ENCODE data around the gene ANKRD50.

The ANKRD50 gene

DNA sequence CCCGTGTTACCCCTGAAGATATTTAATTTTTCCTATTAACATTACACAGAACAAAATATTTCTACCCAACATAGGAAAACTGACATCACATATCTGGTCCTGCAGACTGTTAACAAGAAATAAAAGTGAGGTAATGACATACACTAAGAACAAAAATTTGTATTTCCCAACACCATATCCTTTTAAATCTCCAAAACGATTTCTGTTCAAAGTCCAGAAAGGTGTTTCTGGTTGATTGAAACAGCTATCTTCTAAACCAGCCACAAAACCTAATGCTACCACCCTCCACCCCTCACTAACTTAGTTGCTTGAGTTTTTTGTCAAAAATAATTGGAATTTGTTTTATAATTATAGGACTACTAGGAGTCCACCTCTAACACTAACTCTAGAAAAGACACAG is 7.1 kb downstream of the ANKRD50 start:
- DNase-seq: no peak

DNA sequence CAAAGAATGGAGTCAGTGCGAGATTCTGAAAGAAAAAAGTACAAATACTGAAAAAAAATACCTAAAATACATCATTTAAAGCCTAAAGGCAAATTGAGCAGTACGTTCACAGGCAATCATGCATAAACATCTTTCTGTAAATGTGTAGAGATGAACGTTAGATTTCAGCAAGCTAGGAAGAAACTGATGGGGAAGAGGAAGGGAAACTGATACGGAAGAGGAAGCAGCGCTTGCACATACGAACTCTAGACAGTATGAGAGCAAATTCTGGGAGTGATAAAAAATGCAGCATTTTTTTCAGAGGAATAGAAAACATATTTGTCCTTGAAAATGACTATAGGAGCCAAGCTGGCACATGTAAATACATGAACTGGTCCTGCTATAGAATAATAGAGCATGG is 9.4 kb downstream of the ANKRD50 start:
- DNase-seq: peak; percentile 61

DNA sequence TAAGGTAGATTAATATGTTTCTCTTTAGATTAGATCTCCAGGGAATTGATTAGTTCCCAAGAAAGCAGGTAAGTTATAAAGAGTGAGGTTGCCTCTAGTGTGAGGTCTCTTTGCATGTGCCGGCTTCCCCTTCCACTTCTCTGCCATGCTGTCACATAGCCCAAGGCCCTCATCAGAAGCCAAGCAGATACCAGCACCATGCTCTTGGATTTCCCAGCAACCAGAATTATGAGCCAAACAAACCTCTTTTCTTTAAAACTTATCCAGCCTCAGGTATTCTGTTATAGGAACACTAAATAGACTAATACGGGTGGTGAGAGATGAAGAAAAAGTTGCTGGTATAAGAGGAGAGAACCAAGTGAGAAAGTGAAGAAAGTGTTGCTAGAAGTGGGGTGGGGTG is 15.1 kb downstream of the ANKRD50 start:
- no peak for DNase-seq

DNA sequence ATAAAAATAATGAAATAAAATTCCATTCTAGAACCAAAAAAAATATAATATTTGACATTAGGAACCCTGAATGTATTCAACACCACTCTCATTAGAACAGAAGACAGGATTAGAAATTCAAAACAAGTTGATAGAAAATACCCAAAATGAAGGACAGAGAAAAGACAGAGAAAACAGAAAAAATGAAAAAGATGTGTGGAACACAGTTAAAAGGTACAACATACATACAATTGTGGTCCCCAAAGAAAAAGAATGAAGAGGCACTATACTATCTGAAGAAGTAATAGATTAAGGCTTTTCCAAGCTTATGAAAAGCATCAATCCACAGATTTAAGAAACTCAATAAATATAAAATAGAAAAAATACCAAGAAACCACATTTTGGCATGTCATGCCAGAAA is 16.4 kb downstream of the ANKRD50 start:
- DNase-seq: no peak

DNA sequence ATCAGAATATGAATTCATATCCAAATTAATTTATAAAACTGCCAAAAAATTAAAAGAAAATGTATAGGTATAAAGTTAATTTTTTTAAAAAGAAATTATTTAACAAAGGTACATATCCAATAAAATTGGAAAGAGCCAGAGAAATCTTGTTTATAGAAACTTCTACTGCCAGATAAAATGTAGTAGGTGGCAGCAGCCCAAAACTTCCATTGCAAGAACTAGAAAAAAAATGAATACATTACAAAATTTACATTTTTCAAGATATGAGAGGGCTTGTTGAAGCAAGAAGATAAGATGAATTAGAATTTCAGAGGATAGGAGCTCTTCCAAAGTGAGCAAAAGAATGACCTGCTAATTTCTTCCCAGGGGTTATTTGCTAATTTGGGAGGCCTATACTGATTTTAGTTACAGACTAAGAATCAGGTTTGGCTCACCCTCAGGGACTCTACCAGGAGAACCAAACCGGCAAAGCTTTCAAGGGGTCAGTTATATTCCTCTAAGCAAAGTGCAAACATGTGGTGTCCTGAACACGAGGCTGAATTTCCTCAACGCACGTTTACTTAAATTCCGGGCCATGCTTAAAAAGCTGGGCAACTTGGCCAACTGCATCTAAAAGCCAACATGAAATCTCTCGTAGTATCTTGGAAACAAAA is 17.5 kb downstream of the ANKRD50 start:
- no peak for DNase-seq

DNA sequence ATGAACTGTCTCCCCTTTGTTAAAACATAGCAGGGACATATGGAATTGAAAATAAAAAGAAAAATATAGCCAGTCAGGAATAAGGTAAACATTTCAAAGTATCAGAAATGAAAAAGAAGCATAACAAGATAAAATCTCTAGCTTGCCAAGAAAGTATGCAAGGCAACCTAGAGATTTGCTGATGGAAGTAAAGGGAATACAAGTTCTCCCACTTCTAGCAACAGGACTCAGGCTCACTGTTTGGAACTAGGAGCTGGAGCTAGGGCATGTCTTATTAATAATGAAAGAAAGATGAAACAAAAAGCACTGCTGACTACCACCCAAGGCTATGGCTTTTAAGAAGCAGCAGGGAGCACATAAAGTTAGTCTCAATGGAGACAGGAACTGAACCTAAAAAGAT is 18.2 kb downstream of the ANKRD50 start:
- no peak for DNase-seq

DNA sequence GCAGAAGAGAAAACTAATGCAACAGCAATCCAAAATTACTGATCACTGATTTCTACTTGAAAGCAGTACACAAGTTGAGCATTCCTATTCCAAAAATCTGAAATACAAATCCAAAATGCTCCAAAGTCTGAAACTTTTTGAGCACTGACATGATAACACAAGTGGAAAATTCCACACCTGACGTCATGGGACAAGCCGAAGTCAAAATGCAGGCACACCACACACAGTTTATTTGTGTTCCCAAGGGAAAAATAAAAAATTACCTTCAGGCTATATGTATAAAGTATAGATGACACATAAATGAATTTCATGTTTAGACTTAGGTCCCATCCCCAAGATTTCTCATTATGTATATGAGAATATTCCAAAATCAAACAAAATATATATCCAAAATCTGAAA is 20.7 kb downstream of the ANKRD50 start:
- DNase-seq: no peak

DNA sequence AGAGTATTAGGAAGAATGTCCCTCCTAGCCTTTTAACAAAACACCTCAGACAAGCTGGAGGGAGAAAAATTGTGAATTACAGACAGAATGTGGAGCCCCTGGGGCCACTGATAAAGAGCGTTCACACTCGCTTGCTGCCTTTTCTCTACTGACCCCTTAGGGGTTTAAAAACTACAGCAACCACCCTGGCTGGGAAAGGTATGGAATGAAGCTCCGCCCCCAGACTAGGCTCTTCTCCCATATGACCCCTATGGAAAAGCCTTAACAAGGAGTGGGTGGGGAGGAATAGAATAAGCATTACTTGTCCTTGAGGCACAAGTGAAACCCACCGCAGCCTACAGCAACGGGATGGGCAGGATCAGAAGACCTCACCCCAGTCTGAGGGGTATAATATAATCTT is 26.3 kb downstream of the ANKRD50 start:
- no peak for DNase-seq

DNA sequence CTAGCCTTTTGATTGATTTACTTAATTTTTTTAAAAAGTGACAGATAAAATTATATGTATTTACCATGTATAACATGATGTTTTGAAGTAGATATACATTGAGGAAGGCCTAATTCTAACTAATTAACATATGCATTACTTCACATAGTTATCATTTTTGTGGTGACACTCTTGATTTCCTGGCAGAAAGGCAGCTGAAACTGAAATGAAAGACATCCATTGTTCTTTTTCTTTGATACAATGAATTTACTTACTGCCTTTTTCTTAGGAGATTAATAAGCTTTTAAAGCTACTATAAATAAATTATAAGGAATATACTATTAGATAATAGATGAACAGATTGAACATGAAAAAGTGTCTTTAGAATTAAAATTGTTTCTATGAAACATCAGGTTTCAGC is 26.7 kb downstream of the ANKRD50 start:
- DNase-seq: no peak

DNA sequence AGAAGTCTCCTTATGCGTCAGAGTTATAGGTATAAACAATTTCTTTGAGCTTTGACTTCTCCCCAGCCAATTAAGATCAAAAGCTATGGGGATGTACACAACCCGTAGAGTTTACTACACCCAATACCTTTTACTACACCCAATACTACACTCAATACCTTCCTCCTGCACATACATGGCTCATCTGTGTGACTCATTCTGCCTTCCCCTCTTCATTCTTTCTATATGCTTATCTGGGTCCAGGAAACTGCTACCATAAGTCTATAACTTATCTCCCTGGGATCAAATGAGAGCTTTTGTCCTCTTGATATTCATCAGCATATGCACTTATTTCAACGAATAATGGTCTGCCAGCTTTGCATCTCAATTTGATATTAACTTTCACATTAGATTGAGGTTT is 28.2 kb downstream of the ANKRD50 start:
- no peak for DNase-seq

DNA sequence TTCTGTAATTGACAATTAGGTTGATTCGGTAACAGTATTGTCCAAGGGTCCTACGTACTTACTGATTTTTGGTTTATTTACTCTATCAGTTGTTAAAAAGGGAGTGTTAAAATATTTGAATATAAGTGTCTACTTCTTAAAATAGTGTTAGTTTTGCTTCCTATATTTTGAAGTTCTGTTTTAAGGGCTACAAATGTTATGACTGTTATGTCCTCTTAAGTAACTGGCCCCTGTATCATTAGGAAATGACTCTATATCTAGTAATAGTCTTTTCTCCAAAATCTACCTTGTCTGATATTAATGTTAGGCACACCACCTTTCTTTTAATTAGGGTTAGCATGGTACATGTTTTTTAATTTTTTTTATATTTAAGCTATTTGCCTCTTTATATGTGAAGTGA is 30.1 kb downstream of the ANKRD50 start:
- peak; percentile 20 for DNase-seq

DNA sequence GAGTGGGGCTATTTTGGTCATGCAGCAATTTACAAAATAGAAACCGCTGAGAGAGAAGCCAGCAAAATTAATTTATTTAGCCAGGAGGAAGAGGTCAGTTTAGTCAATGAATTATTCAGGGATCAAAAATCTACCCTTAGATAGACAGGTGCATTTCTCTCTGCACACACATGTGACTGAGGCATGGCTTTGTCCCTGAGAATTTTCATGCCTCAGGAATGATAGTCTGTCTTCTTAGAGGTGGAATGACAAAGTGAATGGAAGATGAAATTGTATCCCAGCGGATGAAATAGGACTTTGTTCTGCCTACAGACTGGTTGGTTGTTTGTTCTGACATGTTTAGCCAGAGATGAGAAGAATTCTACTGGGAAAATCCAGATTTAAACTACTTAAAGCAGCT is 46.0 kb downstream of the ANKRD50 start:
- DNase-seq: no peak

DNA sequence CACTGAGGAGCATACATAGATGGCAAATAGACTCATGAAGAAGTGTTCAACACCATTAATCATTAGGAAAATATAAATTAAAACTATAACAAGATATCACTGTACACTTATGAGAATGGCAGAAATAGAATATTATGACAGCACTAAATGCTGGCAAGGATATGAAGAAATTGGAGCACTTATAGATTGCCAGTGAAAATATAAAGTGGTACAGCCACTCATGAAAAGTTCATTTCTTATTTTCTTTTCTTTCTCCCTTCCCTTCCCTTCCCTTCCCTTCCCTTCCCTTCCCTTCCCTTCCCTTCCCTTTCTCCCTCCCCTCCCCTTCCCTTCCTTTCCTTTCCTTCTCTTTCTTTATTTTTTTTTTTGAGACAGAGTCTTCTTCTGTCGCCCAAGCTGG is 53.7 kb downstream of the ANKRD50 start:
- DNase-seq: no peak

DNA sequence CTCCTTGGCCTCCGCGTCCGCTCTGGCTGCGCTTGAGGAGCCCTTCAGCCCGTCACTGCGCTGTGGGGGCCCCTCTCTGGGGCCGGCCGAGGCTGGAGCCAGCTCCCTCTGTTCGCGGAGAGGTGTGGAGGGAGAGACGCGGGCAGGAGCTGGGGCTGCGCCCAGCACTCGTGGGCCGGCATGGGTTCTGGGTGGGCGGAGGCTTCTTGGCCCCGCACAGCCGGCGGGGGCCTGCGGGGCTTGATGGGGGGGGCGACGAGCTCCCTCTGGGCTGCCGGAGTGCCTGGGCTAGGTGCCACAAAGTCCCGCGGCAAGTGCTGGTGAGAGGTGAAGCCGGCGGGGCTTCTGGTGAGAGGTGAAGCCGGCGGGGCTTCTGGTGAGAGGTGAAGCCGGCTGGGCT is 61.9 kb downstream of the ANKRD50 start:
- no peak for DNase-seq

DNA sequence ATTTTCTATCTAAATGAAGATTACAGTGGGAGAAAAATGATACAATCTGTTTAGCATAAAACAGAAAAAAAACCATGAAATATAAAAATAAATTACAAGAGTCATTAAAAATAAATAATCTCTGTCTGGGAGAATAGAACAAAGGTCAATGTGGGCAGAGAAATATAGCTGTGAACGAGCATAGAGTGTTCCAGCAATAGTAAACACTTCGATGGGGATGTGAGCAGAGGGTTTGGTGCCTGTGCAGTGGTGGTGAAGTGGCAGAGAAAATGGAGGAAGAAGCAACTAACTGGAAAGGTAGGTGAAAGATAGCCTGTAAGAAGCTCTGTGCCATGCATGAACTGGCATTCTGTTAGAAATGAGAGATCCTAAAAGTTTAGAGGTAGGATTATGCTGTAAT is 64.9 kb downstream of the ANKRD50 start:
- DNase-seq: no peak

DNA sequence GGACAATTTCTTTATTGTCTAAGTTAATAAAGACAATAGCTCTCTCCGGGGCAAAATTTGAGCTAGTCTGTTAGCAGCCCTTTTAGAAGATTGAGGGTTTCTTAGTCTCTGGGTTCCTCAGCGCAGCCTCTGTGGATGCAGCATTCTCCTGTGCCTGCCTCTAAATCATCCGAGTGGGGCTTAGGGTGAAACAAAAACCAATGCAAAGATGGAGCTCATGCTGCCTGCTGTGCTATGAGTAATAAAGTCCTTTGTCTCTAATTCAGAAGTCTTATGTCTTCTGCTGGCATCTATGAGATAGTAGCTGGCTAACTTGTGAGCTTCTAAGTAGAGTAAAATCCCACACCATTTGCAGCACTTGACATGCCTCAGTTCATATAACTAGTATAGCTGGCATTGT is 67.9 kb downstream of the ANKRD50 start:
- DNase-seq: no peak

DNA sequence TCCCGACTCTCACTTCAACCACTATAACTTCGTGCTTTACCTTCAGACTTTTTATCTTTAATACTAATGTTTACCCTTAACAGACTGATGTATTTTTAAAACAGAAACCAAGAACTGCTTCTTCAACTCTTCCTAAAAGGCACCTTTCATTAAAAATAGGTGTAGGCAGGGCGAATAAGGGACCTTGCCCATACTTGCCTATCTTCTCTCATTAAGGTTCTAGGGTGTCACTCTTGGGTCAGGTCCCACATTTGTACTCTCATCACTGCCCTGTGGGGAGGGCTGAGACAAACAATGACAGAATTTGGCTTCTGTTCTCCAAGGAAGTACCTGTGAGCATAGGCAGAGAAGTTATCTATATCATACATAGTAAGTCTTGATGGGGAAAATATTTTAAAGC is 69.7 kb downstream of the ANKRD50 start:
- DNase-seq: no peak

DNA sequence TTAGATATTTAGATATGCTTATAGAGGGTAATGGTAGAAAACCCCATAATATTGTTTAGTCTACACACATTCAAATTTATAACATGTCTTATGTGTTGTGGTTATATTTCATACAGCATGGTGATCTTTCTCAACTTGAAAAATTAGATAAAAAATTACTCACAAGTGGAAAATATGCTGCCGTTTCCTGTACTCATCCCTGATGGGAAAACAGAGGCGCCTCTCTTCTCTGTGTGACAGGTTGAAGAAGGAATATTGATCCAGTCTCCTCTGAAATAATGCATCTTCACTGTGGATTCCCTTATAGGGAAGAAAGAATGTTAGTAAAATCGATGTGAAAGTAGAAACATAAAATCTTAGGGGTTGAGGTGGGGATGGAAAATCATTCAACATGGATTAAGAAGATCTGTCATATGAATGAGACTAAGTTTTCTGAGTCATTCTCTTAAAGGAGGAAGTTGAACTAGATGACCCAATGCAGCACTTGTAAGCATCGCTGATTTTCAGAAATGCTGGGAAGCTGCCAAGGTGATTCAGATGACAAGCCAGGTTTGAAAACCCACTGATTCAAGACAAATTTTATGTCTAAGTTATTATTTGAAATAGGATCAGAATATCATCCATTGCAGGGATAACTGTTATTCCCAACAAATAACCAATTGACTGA is 70.7 kb downstream of the ANKRD50 start:
- DNase-seq: peak; percentile 86

DNA sequence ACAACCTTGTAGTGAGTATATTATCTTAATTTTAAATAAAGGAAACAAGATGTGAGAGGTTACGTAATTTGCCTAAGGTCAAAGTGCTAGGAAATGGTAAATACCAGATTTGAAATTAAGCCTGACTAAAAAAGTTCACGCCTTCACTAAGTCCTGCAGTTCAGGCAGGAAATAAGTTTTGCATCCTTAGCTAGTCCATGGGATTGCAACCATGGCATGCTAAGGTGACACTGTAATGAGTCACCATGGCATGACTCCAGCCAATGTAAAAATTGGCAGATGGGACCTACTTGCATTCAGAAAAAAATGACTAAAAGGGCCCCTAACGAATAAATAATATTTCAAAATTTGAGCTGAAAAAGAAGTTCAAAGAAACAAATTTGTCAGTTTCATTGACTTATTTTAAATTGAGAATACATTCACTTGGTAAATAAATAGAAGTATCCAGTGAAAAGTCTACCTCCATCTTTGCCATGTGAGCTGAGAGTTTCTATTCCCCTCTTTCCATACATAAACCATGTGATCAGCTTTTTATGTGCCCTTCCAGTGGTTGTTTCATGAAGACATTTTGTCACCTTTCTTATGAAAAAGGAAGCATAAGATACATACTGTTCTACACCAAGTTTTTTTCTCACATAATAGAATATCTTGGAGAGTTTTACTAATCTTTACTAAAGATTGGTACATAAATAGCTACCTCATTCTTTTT is 72.4 kb downstream of the ANKRD50 start:
- DNase-seq: peak; percentile 22

DNA sequence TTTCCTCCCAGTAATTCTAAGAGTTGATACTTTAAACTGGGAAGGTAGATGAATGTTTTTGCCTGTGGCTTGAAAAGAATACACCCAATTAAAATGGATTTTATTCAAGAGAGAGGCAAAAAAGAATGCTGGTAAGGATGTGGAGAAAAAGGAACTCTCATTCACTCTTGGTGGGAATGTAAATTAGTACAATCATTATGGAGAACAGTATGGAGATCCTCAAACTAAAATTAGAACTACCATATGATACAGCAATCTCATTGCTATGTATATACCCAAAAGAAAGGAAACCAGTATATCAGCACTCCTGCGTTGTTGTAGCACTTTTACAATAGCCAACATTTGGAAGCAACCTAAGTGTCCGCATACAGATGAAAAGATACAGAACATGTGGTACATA is 75.2 kb downstream of the ANKRD50 start:
- no peak for DNase-seq

DNA sequence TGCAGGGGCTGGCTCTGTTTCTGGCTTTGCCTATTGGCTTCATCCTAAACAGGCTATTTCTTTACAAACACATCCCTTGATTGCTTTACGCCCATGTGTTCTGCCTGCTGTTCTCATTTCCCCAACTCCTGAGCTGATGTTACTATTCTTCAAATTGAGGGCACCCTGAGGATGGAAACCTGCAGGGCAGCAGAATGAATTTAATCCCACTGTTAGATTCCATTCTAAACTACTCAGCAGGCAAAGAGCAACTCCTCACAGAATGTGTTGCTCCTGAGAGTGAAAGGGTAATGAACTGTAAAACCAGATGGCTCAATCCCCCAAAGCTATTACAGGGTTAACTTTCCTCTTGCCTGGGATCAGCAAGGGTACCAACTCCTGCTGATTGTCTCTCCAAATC is 75.7 kb downstream of the ANKRD50 start:
- no peak for DNase-seq

DNA sequence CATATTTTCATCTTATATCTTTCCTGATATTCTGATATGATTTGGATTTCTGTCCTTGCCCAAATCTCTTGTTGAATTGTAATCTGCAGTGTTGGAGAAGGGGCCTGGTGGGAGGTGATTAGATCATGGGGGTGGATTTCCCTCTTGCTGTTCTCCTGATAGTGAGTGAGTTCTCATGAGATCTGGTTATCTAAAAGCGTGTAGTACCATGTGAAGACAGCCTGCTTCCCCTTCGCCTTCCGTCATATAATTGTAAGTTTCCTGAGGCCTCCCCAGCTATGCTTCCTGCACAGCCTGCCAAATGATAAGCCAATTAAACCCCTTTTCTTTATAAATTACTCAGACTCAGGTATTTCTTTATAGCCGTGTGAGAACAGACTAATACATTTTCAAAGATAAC is 77.2 kb downstream of the ANKRD50 start:
- DNase-seq: no peak

DNA sequence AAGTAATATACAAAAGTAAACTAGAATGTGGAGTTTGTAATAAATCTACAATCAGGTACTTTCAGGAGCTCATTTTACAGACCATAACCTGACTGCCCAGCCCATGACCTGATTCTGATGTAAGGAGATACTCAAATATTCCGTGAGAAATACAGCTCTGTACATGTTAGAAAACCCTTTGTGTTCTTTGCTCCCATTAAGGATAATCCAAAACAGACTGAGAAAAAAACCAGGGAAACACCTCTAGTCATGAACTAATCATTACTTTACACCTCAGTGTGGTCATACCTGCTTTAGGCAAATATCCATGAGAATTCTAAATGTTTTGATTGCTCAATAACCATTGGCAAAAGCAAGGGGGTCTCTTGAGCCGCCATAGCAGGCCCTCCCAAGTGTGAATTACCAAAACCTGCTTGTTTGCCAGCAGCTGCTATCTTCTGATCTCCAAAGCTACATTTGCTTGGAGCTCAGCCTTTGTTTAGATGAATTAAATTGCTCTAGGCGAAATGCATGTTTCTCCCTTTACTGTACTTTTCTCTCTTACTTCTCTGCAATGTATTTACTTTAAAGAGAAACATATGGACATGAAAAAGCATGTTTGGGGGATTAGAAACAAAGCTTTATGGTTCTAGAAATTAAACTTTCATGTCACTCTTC is 79.1 kb downstream of the ANKRD50 start:
- no peak for DNase-seq

DNA sequence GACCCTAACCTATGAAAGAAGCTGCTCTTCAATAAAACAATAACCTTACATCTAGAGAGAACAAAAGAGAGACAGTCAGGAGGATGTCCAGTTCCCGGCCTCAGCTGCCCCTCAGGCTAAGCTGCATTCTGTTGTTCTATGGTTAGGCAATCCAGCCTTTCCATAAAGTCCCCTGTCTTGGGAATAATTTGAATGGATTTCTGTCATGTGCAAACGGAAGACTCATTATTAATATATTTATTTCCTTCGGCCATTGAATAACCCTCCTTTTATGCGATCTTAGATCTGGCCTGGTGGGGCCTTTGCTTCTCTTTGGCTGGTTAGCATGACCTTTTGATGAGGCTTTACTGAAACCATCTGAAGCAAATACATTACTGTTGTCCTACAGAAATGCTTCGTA is 80.1 kb downstream of the ANKRD50 start:
- DNase-seq: no peak
